Measurements from ENCODE around the gene TRPC4AP.
"Not testable (repeated sequence)": the region's sequence is repeated elsewhere in the genome, so short reads cannot be mapped to it uniquely, and the experiment has no call there.

The TRPC4AP gene

DNA sequence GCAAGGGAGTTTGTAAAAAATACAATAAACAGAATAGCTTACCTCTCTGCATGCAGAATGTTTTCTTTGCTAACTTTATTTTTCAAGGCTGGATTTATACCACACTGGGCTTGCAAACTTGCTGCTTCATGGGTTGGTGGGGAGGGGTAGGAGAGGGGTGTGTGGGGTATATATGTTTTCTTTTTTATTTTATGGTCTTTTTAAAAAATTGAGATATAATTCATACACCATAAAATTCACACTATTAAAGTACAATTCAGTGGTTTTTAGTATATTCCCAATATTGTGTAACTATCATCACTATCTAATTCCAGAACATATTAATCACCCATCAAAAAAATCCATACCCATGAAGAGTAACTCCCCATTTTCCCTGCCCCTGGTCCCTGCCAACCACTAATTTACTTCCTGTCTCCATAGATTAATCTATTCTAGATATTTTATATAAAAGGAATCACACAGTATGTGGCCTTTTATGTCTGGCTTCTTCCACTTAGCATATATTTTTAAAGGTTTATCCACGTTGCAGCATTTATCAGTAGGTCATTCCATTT lies 14.3 kb upstream of the TRPC4AP start:
- in situ Hi-C loops (cut with MboI; ENCODE audit: low sequenced_read_pairs), result no loop called here

DNA sequence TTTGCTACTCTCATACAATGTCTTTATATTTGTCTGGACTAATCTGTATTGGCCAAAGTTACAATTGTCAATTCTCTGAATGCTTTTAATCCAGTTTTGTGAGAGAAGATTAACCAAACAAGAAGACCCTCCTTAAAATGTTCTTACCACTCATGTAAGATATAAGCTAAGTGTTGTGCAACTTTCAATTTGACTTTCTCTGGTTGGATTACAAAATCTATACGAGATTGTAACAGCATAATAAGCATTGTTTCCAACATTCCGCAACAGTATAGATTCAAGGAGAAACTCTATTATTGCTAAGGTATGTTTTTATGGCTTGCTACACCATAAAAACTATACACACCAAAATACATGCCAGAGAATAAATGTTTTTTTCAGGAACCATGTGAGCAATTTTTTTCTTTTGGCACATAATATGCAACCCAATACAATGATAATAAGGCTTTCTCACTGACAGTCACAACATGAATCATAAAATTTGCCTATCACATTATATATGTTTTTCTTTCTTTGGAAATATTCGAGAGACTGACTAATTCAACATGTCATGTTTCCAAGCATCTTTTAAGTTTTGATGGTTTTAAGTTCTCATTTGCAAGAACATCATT lies 12.2 kb upstream of the TRPC4AP start:
- in situ Hi-C loops (cut with MboI; ENCODE audit: low sequenced_read_pairs), result no loop called here

DNA sequence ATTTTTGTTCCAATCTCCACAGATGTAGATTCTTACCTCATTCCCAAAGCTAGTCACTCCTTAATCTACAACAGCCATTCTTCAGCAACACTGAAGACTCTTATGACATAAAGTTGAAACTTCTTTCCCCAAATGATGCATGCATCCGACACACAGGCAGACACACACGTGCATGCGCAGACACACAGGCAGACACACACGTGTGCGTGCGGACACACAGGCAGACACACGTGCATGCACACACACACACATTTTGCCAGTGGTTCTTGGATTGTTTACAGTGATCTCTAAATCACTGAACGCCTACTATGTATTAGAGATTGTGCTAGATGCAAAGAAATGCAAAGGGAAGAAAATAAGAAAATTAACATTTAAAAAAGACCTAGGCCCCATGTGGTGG lies 9.0 kb upstream of the TRPC4AP start:
- in situ Hi-C loops (cut with MboI; ENCODE audit: low sequenced_read_pairs), result no loop called here

DNA sequence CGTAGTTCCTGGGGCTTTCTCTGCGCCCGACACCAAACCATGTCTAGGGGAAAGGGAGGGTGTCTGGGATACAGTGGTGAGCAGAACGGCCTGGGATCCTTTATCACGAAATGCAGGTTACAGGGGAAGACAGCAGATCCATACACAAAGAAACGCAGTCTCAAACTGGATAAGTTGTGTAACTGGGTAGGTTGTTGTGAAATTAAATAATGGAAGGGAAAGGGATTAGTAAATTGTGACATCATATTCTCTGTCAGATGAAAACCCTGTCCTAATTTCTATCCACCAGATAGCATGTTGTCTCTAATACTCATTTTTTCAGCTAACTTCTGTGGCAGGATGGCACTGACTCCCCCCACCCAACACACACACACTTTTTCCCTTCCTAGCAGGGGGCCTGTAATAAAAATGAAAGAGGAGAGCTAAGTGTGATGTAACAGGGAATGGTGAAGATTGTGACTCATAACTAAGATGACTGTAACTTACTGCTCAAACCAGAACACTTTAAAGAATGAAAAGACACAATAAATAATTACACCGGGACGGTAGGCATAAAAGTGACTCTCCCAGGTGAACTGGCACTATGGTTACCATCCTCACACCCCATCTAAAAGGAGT lies 769 bp upstream of the TRPC4AP start:
- in situ Hi-C loops (cut with MboI; ENCODE audit: low sequenced_read_pairs), result loop anchor here (10.0 to 25.0 kb wide), 2 partner anchors 111 to 344 kb away; partner anchors contain the start of gene GDF5

DNA sequence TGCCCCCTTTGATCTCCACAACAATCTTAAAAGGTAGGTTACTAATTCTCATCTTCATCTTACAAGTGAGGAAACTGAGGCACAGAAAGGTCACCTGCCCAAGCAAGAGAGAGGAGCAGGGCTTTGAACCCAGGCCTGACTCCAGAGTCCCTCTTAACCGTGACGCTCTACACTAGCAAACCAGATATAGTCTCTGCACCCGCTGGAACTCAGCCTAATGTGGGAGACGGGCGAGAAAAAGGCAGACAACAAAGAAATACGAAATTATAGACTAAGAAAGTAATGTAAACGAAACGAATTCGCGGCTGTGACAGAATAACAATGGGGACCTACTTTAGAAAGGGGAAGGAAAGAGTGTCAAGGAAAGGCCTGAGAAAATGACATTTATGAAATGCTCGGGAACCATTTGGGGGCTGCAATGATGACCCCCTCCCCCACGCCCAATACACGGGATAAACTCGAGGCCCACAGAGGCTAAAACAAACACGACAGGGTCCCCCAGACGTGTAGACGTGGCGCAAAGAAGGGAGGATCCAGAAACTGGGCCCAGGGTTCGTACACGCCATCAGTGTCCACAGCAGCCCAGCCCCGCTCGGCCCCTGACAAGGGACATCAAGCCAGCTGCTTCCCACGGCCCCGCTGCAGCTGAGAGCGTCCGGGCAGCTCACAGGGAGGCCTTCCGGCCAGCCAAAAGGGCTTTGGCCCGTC lies 637 bp downstream of the TRPC4AP start:
- in situ Hi-C loops (cut with MboI; ENCODE audit: low sequenced_read_pairs), result loop anchor here (10.0 to 25.0 kb wide), 2 partner anchors 113 to 345 kb away; partner anchors contain the start of gene GDF5

DNA sequence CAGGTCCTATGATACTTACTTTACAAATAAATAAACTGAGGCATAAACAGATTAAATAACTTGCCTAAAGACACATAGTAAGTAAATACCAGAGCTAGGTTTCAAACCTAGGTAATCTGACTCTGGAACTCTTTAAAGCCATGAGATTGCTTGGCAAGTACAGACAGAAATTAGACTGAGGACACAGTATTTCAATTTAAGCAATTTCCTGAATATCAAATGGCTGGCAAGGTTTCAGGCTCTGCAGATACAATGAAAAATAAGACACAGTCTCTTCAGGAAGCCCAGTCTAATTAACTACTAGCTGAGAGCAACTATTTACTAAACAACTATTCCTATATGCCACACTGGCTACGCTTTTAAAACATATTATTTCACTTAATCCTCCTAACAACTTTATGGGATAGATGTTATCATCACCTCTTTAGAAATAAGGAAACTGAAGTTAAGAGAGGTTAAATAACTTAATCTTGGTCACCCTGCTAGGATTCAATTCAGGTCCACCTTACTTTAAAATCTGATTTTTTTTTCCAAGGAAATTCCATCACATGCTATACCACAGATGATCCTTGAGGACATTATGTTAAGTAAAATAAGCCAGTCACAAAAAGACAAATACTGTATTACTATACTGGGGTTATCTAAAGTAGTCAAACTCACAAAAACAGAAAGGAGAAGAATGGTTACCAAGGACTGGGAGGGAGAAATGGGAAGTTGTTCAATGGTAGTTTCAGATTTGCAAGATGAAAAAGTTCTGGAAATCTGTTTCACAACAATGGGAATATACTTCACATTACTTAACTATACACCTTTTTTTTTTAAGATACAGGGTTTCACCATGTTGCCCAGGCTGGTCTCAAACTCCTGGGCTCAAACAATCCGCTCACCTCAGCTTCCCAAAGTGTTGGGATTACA lies 4.1 kb downstream of the TRPC4AP start:
- in situ Hi-C loops (cut with MboI; ENCODE audit: low sequenced_read_pairs), result loop anchor here (25.0 kb wide), 1 partner anchor 349 kb away; the partner anchor contains the start of gene GDF5

DNA sequence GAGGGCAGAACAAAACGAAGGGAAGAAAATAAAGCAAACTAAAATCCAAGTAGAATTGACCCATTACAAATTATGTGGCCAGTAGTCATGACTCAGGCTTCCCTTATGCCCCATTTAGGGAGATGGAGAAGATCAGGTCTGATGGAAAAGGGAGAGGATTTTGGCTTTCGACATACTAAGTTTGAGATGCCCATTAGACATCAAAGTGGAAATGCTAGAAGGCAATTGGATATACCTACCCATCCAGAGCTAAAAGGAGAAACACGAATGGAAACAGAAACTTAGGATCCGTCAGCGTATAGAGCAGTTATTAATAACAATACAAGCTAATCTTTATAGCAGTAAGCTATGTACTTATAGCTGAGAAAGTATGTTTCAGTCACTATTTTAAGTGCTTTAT lies 4.8 kb downstream of the TRPC4AP start:
- in situ Hi-C loops (cut with MboI; ENCODE audit: low sequenced_read_pairs), result loop anchor here (25.0 kb wide), 1 partner anchor 350 kb away; the partner anchor contains the start of gene GDF5

DNA sequence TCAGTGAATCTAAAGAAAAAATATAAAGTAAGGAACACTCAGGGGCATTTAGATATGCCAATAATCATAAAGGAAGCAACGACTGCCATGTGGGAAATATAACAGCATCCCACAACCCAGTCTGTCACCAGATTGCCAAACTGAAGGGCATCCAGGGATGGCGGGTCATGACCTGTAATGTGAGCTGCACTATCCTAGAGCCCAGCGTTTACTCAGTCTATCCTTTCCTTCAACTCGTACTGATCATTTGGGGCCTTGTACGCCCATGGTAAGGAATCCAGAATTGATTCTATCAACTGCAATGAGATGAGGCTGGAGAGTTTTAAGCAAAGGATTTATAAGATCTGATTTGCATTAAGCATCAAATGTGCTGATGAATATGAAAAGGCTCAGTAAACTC lies 5.3 kb downstream of the TRPC4AP start:
- in situ Hi-C loops (cut with MboI; ENCODE audit: low sequenced_read_pairs), result loop anchor here (25.0 kb wide), 1 partner anchor 350 kb away; the partner anchor contains the start of gene GDF5

DNA sequence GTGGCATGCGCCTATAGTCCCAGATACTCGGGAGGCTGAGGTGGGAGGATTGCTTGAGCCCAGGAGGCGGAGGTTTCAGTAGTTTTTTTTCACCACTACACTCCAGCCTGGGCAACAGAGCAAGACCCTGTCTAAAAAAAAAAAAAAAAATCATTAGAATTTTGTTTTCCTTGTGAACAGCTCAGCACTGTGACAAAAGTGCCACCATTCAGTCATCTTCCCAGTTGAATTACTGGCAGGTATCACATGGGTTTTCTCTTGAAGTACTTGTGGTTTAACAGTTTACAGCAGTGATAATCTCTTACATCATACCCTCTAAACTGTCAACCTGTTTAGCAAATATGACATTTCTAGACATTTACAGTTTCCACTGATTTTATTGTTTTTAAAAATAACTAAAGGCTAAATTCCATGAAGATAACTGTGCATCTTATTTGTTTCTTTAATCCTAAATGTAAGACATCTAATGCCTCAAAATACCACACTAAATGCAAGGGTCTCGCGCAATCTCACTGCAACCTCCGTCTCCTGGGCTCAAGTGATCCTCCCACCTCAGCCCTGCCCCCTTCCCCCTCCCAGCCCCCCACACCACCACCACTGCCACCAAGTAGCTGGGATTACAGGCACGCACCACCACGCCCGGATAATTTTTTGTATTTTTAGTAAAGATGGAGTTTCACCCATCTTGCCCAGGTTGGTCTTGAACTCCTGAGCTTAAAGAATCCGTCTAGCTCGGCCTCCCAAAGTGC lies 7.0 kb downstream of the TRPC4AP start:
- in situ Hi-C loops (cut with MboI; ENCODE audit: low sequenced_read_pairs), result loop anchor here (25.0 kb wide), 1 partner anchor 352 kb away; the partner anchor contains the start of gene GDF5

DNA sequence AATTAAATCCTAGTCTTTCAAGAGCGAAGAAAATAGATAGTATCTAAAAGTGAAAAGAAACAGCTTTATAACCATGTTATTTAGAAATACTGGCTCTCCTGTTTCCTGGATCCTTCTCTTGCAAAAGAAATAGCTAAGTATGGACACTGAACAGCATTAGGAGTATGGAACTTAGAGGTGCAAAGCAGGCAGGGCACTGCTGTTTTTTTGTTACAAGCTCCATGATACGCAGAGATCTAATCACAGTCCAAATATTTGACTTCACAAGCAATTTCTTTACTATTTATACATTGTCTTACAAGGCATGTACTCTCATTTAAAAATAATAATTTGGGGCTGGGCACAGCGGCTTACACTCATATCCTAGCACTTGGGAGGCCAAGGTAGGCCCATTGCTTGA lies 7.6 kb downstream of the TRPC4AP start:
- in situ Hi-C loops (cut with MboI; ENCODE audit: low sequenced_read_pairs), result loop anchor here (25.0 kb wide), 1 partner anchor 352 kb away; the partner anchor contains the start of gene GDF5

DNA sequence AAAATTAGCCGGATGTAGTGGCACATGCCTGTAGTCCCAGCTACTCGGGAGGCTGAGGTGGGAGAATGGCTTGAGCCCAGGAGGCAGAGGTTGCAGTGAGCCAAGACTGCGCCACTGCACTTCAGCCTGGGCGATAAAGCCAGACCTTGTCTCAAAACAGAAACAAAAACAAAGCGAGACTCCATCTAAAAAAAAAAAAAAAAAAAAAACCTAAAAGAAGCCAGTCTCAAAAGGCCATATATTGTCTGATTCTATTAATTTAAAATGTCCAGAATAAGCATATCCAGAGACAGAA lies 12.3 kb downstream of the TRPC4AP start:
- in situ Hi-C loops (cut with MboI; ENCODE audit: low sequenced_read_pairs), result loop anchor here (25.0 kb wide), 1 partner anchor 357 kb away; the partner anchor contains the start of gene GDF5

DNA sequence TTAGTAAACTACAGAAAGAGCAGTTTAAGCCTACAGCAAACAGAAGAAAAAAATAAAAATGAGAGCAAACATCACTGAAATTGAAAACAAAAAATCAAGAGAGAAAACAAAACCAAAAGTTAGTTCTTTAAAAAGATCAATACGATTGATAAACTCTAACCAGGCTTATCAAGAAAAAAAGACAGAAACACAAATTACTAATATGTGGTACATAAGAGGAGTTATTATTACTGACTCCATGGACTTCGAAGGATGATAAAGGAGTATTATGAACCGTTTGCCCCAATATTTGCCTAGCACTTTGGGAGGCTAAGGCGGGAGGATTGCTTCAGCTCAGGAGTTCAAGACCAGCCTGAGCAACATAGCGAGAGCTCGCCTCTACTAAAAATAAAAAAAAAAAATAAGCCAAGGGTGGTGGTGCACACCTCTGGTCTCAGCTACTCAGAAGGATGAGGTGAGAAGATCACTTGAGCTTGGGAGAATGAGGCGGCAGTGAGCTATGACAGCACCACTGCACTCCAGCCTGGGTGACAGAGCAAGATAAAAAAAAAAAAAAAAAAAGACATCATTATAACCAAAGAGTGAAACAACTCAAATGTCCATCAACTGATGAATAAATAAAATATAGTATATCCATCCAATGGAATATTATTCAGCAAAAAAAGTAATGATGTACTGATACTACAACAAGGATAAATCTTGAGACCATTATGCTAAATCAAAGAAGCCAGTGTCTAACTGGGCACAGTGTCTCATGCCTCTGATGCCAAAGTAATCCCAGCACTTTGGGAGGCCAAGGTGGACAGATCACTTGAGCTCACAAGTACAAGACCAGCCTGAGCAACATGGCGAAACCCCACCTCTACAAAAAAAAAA lies 12.9 kb downstream of the TRPC4AP start:
- in situ Hi-C loops (cut with MboI; ENCODE audit: low sequenced_read_pairs), result loop anchor here (25.0 kb wide), 1 partner anchor 358 kb away; the partner anchor contains the start of gene GDF5

DNA sequence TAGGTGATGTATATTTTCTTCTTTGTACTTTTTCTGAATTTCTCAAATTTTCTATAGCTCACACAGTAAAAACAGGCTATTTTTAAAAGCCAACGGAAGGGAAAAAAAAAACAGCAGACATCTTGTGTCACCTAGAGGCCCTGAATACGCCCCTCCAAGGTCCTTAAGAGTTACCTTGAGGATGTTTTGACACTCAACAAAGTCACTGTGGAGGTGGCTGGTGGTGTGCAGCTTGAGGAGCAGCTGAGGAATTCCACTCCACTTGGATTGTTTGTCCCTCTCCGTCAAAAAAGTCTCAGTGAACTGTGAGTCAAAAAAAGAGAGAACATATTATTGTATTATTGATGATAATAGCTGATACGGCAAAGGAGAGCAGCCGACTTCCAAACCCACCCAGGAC lies 14.7 kb downstream of the TRPC4AP start:
- in situ Hi-C loops (cut with MboI; ENCODE audit: low sequenced_read_pairs), result loop anchor here (25.0 kb wide), 1 partner anchor 359 kb away; the partner anchor contains the start of gene GDF5

DNA sequence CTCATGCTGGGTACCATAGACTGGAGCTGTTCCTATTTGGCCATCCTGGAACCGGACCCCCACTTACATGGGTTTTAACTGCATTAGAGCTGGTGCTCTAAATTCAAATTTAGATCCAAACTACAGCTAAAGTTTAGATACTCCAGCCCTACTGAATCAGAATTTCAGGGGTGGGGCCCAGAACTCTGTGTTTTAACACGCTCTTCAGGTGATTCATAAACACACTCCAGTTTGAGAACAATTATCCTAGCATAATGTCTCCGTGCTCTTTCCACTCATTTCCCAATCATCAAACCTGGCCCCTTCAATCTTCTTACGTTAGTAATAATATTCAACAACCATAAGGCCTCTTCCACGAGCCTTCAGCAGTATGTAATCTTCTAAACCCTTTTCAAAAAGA lies 15.3 kb downstream of the TRPC4AP start:
- in situ Hi-C loops (cut with MboI; ENCODE audit: low sequenced_read_pairs), result loop anchor here (25.0 kb wide), 1 partner anchor 360 kb away; the partner anchor contains the start of gene GDF5

DNA sequence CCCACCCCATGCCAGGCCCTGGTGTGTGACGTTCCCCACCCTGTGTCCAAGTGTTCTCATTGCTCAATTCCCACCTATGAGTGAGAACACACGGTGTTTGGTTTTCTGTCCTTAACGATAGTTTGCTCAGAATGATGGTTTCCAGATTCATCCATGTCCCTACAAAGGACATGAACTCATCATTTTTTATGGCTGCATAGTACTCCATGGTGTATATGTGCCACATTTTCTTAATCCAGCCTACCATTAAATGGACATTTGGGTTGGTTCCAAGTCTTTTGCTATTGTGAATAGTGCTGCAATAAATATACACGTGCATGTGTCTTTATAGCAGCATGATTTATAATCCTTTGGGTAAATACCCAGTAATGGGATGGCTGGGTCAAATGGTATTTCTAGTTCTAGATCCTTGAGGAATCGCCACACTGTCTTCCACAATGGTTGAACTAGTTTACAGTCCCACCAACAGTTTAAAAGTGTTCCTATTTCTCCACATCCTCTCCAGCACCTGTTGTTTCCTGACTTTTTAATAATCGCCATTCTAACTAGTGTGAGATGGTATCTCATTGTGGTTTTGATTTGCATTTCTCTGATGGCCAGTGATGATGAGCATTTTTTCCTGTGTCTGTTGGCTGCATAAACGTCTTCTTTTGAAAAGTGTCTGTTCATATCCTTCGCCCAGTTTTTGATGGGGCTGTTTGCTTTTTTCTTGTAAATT lies 21.0 kb downstream of the TRPC4AP start:
- in situ Hi-C loops (cut with MboI; ENCODE audit: low sequenced_read_pairs), result not testable (repeated sequence)

DNA sequence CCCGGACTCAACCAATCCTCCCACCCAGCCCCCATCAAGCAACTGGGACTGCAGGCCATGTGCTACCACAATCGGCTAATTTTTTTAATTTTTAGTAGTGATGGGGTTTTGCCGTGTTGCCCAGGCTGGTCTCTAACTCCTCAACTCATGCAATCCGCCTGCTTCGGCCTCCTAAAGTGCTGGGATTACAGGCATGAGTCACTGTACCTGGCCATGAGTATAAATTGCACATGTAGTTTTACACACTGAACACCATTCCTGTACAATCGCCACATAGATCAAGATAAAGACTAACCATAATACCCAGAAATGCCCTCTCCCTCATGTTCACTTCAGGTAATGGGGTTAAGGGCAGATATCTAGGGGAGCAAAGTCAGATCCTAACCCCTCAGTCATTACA lies 26.4 kb downstream of the TRPC4AP start:
- in situ Hi-C loops (cut with MboI; ENCODE audit: low sequenced_read_pairs), result no loop called here

DNA sequence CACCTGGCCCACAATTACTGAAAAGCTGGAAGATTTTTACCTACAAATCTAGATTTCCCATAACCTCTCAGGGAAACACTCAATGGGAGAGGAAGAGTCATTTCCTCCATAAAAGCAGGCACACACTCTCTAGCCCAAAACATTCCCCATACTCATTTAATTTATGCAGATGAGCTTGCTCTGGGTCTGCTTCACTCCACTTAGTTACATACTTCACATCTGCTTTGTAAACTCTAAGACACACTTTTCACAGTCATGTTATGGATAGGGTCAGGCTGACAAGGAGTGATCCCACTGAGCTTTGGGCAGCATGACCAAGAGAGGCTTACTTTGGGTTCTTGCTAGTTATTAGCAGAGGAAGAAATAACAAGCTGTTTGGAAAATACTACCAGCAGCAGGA lies 27.4 kb downstream of the TRPC4AP start:
- in situ Hi-C loops (cut with MboI; ENCODE audit: low sequenced_read_pairs), result no loop called here

DNA sequence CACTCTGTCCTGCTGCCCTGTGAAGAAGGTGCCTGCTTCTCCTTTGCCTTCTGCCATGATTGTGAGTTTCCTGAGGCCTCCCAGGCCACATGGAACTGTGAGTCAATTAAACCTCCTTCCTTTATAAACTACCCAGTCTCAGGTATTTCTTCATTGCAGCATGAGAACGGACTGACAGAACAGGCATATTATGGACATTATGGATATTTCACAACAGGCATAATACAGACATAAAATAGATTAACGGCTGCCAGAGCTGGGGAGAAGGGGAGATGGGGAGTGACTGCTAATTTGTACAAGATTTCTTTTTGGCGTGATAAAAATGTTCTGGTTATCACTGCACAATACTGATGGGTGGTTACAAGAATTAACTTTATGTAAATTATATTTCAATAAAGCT lies 29.4 kb downstream of the TRPC4AP start:
- in situ Hi-C loops (cut with MboI; ENCODE audit: low sequenced_read_pairs), result no loop called here

Measured in HL-60/S4 (cell line).